Common myeloid progenitor, CD34-positive (primary cell): ENCODE measurements around the gene GCN1.
A peak's percentile ranks its signal among the peaks of the same experiment; 100 is the strongest.

Experiments used
- CTCF ChIA-PET: fragments of 350-600 bp; sonication (Branson Sonifier 250); formaldehyde crosslinking; loops from one replicate; lab custom pipeline; 2021; ENCODE audit warnings: antibody characterized with exemption; lab: Charles Lee
- POLR2A ChIA-PET: fragments of 350-600 bp; sonication (Branson Sonifier 250); formaldehyde crosslinking; loops from one replicate; lab custom pipeline; 2021; ENCODE audit warnings: antibody characterized with exemption; lab: Charles Lee
- DNase-seq, 3 donors: peaks; one replicate each; pipeline versions ENCODE4 v3.0.0 to v3.0.0-alpha.2; 2013
- H3K27ac ChIP-seq, 2 experiments: 1 replicate in 1 of 2; 2 replicates in 1 of 2; pipeline ENCODE4 v1.7.0; 2013; ENCODE audit warnings: inconsistent platforms in 2 of 2, low read length in 2 of 2, mild to moderate bottlenecking in 2 of 2, low read depth in 1 of 2, moderate library complexity in 1 of 2; ENCODE audit not compliant: severe bottlenecking in 2 of 2, insufficient read depth in 1 of 2, poor library complexity in 1 of 2
- H3K27me3 ChIP-seq, 5 experiments: replicated peaks in 2 of 5; 1 replicate in 3 of 5; 2 replicates in 2 of 5; pipeline versions ENCODE4 v1.6.1 to v1.7.0; 2013; ENCODE audit warnings: low read length in 4 of 5, mild to moderate bottlenecking in 2 of 5, moderate library complexity in 2 of 5, inconsistent platforms in 1 of 5; ENCODE audit not compliant: insufficient read depth in 5 of 5, control insufficient read depth in 4 of 5
- H3K36me3 ChIP-seq, 4 experiments: 1 replicate in 2 of 4; 2 replicates in 2 of 4; pipeline versions ENCODE4 v1.6.1 to v1.7.0; 2013; ENCODE audit warnings: low read length in 3 of 4, control low read depth in 1 of 4, mild to moderate bottlenecking in 1 of 4; ENCODE audit not compliant: control insufficient read depth in 4 of 4, insufficient read depth in 4 of 4
- H3K4me1 ChIP-seq, 4 experiments: 1 replicate in 3 of 4; 2 replicates in 1 of 4; pipeline versions ENCODE4 v1.6.1 to v1.7.1; 2013; ENCODE audit warnings: low read length in 3 of 4, mild to moderate bottlenecking in 3 of 4, control low read depth in 1 of 4, inconsistent platforms in 1 of 4, moderate library complexity in 1 of 4; ENCODE audit not compliant: control insufficient read depth in 4 of 4, insufficient read depth in 4 of 4; ENCODE audit errors: control extremely low read depth in 1 of 4
- H3K4me3 ChIP-seq, 7 experiments: 1 replicate in 4 of 7; 2 replicates in 3 of 7; pipeline versions ENCODE4 v1.5.1 to v1.7.0; 2013; ENCODE audit warnings: mild to moderate bottlenecking in 7 of 7, low read length in 6 of 7, moderate library complexity in 6 of 7, inconsistent platforms in 2 of 7, low read depth in 2 of 7, control low read depth in 1 of 7; ENCODE audit not compliant: insufficient read depth in 4 of 7, control insufficient read depth in 1 of 7; ENCODE audit errors: extremely low read depth in 1 of 7
- H3K9me3 ChIP-seq, 5 experiments: 1 replicate in 4 of 5; 2 replicates in 1 of 5; pipeline versions ENCODE4 v1.6.1 to v1.7.1; 2013; ENCODE audit warnings: low read length in 4 of 5, mild to moderate bottlenecking in 2 of 5, inconsistent platforms in 1 of 5, low read depth in 1 of 5, moderate library complexity in 1 of 5; ENCODE audit not compliant: control insufficient read depth in 4 of 5, insufficient read depth in 2 of 5; ENCODE audit errors: control extremely low read depth in 1 of 5
- WGBS: methylation state at CpG from one replicate; pipeline ENCODE4 v1.1.5; 2013; ENCODE audit not compliant: insufficient coverage; 5-methylcytosine and 5-hydroxymethylcytosine counted together

GCN1 gene

GRCh38 chr12:120235369-120236323, 41.1 kb upstream of the GCN1 start:
- Histone ChIP-seq H3K27me3 (no peaks in the 10 kb centered on the region), H3K4me1 (peaks cover 24 to 95% (median 87%) of the 10 kb centered on the region in 4 experiments), H3K9me3 (no peaks in the 10 kb centered on the region), H3K36me3 (no peaks in the 10 kb centered on the region), H3K27ac (peak overlapping the region in 1 of 2 experiments; percentile 16), H3K4me3 (peak overlapping the region in 2 of 7 experiments; percentile 18 to 24)
- 90% methylated on average over 6 of the region's 18 CpGs for WGBS
- peak in 2 of 3 donors; percentile 33 to 38 for DNase-seq
- ChIA-PET POLR2A (interaction anchor here (3.6 kb wide), 1 partner anchor 56 kb away, joined by 18 read pairs; the partner anchor contains the start of gene RNU4-2), CTCF (interaction anchor here (1.0 to 43.0 kb wide), 4 partner anchors 11 to 52 kb away, joined by 3 to 879 read pairs (median 214); partner anchors contain the start of gene PXN)

GRCh38 chr12:120234643-120235368, 40.3 kb upstream of the GCN1 start:
- Histone ChIP-seq H3K4me1 (peaks cover 28 to 95% (median 90%) of the 10 kb centered on the region in 4 experiments), H3K27ac (peak overlapping the region in 1 of 2 experiments; percentile 16), H3K27me3 (no peaks in the 10 kb centered on the region), H3K36me3 (no peaks in the 10 kb centered on the region), H3K9me3 (no peaks in the 10 kb centered on the region), H3K4me3 (peak overlapping the region in 2 of 7 experiments; percentile 18 to 24)
- 53% methylated on average over 6 of the region's 13 CpGs for WGBS
- ChIA-PET CTCF (interaction anchor here (1.0 to 43.0 kb wide), 4 partner anchors 10 to 53 kb away, joined by 3 to 879 read pairs (median 214); partner anchors contain the start of gene PXN), POLR2A (no interaction called here)
- peak in 1 of 3 donors; percentile 24 for DNase-seq

- POLR2A ChIA-PET: interaction anchor here (0.5 to 9.1 kb wide), 6 partner anchors 22 to 63 kb away, joined by 3 to 113 read pairs (median 3); partner anchors contain the start of genes PXN, RNU4-1 and RNU4-2
- DNase-seq: peak; percentile 82 to 95 (median 92)
- Histone ChIP-seq H3K36me3 (peaks cover 0 to 3% (median 0%) of the 10 kb centered on the region in 4 experiments), H3K9me3 (no peaks in the 10 kb centered on the region), H3K4me1 (peaks cover 28 to 99% (median 91%) of the 10 kb centered on the region in 4 experiments), H3K27ac (peak overlapping the region; percentile 74 to 78), H3K27me3 (no peaks in the 10 kb centered on the region), H3K4me3 (peak overlapping the region in 5 of 7 experiments; percentile 34 to 61 (median 57))
- WGBS: 0% methylated on average over 1 of the region's 3 CpGs
- CTCF ChIA-PET: interaction anchor here (0.9 to 17.6 kb wide), 8 partner anchors 9 to 62 kb away, joined by 3 to 879 read pairs (median 6); partner anchors contain the start of genes PXN, RNU4-1, RNU4-2 and RPLP0
These were observed 36.9 kb upstream of the GCN1 start for GRCh38 chr12:120231316-120232011.

GRCh38 chr12:120230974-120231315, 36.4 kb upstream of the GCN1 start:
- Histone ChIP-seq H3K4me1 (peaks cover 30 to 99% (median 93%) of the 10 kb centered on the region in 4 experiments), H3K27me3 (no peaks in the 10 kb centered on the region), H3K36me3 (peaks cover 0 to 3% (median 0%) of the 10 kb centered on the region in 4 experiments), H3K4me3 (peak overlapping the region in 6 of 7 experiments; percentile 19 to 61 (median 54)), H3K9me3 (no peaks in the 10 kb centered on the region), H3K27ac (peak overlapping the region; percentile 74 to 78)
- ChIA-PET CTCF (interaction anchor here (1.0 to 17.6 kb wide), 8 partner anchors 9 to 61 kb away, joined by 3 to 879 read pairs (median 6); partner anchors contain the start of genes PXN, RNU4-2 and RPLP0), POLR2A (interaction anchor here (0.7 to 9.1 kb wide), 3 partner anchors 23 to 61 kb away, joined by 3 to 113 read pairs (median 3); partner anchors contain the start of genes RNU4-1 and RNU4-2)
- 38% methylated on average over 3 of the region's 6 CpGs for WGBS
- no peak for DNase-seq

GRCh38 chr12:120230326-120230973, 35.9 kb upstream of the GCN1 start:
- POLR2A ChIA-PET: interaction anchor here (0.7 to 9.1 kb wide), 3 partner anchors 32 to 61 kb away, joined by 3 to 113 read pairs (median 14); partner anchors contain the start of genes RNU4-1 and RNU4-2
- H3K4me3 ChIP-seq: peak overlapping the region in 6 of 7 experiments; percentile 13 to 61 (median 42)
- WGBS: 76% methylated on average over 3 of the region's 9 CpGs

More at GRCh38 chr12:120230326-120230973, 35.9 kb upstream of the GCN1 start:
- Histone ChIP-seq H3K27me3 (no peaks in the 10 kb centered on the region), H3K9me3 (no peaks in the 10 kb centered on the region), H3K27ac (peak overlapping the region; percentile 74 to 78), H3K36me3 (peaks cover 0 to 3% (median 0%) of the 10 kb centered on the region in 4 experiments), H3K4me1 (peaks cover 30 to 99% (median 93%) of the 10 kb centered on the region in 4 experiments)
- CTCF ChIA-PET: interaction anchor here (0.6 to 17.6 kb wide), 12 partner anchors 8 to 127 kb away, joined by 3 to 879 read pairs (median 6); partner anchors contain the start of genes PXN, RNU4-1, RNU4-2 and RPLP0
- no peak for DNase-seq
